Prostate gland (tissue), 2 donors: Measurements from ENCODE around the gene PDE4D. TPM values are rescaled to one million over a fixed set of nuclear protein-coding genes. Genes with fewer than 3 reads are reported as not detected.

ENCODE experiments used
- DNase-seq: peaks from one replicate; pipeline ENCODE4 v3.0.0-alpha.2; 2019; ENCODE audit warnings: low spot score
- H3K27ac ChIP-seq, 2 donors: fragments of 200-600 bp; sonication (generic); 2 replicates each; pipeline ENCODE4 v1.5.1; 2017 to 2019
- H3K27me3 ChIP-seq: fragments of 200-600 bp; sonication (generic); replicated peaks from 2 replicates; pipeline ENCODE4 v1.5.1; 2019; ENCODE audit not compliant: insufficient read depth
- H3K36me3 ChIP-seq, 2 donors: fragments of 200-600 bp; sonication (generic); 1 replicate in 1 of 2; 2 replicates in 1 of 2; pipeline versions ENCODE4 v1.5.1 to v1.8.1; 2017 to 2019
- H3K4me1 ChIP-seq: fragments of 200-600 bp; sonication (generic); replicated peaks from 2 replicates; pipeline ENCODE4 v1.5.1; 2019
- H3K4me3 ChIP-seq, 2 donors: fragments of 200-600 bp; sonication (generic); 2 replicates each; pipeline ENCODE4 v1.5.1; 2017 to 2019
- H3K9me3 ChIP-seq: fragments of 200-600 bp; sonication (generic); 2 replicates; pipeline ENCODE4 v1.5.1; 2017
- CTCF ChIP-seq, 4 experiments: fragments of 200-600 bp in 2 of 4; fragments of 450-650 bp in 2 of 4; sonication (generic) in 2 of 4; IDR thresholded peaks; 1 replicate in 3 of 4; 2 replicates in 1 of 4; pipeline ENCODE4 v1.5.1; 2016 to 2019; ENCODE audit warnings: antibody characterized with exemption in 4 of 4, mild to moderate bottlenecking in 2 of 4, moderate library complexity in 2 of 4
- POLR2A ChIP-seq: fragments of 450-650 bp; IDR thresholded peaks from one replicate; pipeline ENCODE4 v1.6.1; 2016; ENCODE audit warnings: antibody characterized with exemption, mild to moderate bottlenecking
- POLR2AphosphoS5 ChIP-seq: sonication (generic); formaldehyde crosslinking; IDR thresholded peaks from one replicate; pipeline ENCODE4 v1.6.1; 2017; ENCODE audit warnings: antibody characterized with exemption
- WGBS: methylation state at CpG from one replicate; pipeline ENCODE4 v1.1.5; 2018; 5-methylcytosine and 5-hydroxymethylcytosine counted together
- intact Hi-C: fragments of 100-400 bp; cut with DNase I; formaldehyde crosslinking; loops from one replicate; pipeline ENCODE4 v1.14.2; 2022
- total RNA-seq, 2 donors: library from RNA; depleted of rRNA; stranded (reverse); fragments of >200 nt; gene quantifications; one replicate each; pipeline ENCODE4 v1.1.0, GENCODE V29; 2016

PDE4D gene
- total RNA-seq, 2 donors from 2014 or later, result 64.2 to 75.6 TPM

GRCh38 chr5:59003641-59004040 is 889.9 kb downstream of the PDE4D start:
- no peak overlapping the region for H3K27ac ChIP-seq
- WGBS, result 95% methylated on average over 5 of the region's 5 CpGs
- intact Hi-C loops, result loop anchor here (10.0 kb wide), 1 partner anchor 109 kb away; no protein-coding TSS in a partner anchor
- H3K27me3 ChIP-seq, result no peaks in the 10 kb centered on the region
- no peak for DNase-seq
- H3K4me3 ChIP-seq, result no peak overlapping the region
- H3K4me1 ChIP-seq, result no peaks in the 10 kb centered on the region
- TF ChIP-seq CTCF (IDR thresholded peaks at IDR 0.05) (no peak), POLR2A (no peak), POLR2AphosphoS5 (no peak)
- H3K36me3 ChIP-seq, result no peaks in the 10 kb centered on the region
- H3K9me3 ChIP-seq, result no peaks in the 10 kb centered on the region

GRCh38 chr5:59003124-59003523 is 890.4 kb downstream of the PDE4D start:
- DNase-seq, result no peak
- TF ChIP-seq POLR2AphosphoS5 (no peak), POLR2A (no peak), CTCF (IDR thresholded peaks at IDR 0.05) (no peak)
- Histone ChIP-seq H3K4me3 (no peak overlapping the region), H3K27ac (no peak overlapping the region), H3K27me3 (no peaks in the 10 kb centered on the region), H3K36me3 (no peaks in the 10 kb centered on the region), H3K9me3 (no peaks in the 10 kb centered on the region), H3K4me1 (no peaks in the 10 kb centered on the region)
- WGBS, result 88% methylated on average over 4 of the region's 4 CpGs
- intact Hi-C loops, result loop anchor here (10.0 kb wide), 1 partner anchor 108 kb away; no protein-coding TSS in a partner anchor

GRCh38 chr5:59002162-59002825 is 891.2 kb downstream of the PDE4D start:
- WGBS, result 93% methylated on average over 1 of the region's 1 CpG
- no peaks in the 10 kb centered on the region for H3K27me3 ChIP-seq
- intact Hi-C loops, result loop anchor here (10.0 kb wide), 1 partner anchor 107 kb away; no protein-coding TSS in a partner anchor

GRCh38 chr5:59001716-59002115 is 891.8 kb downstream of the PDE4D start:
- no peaks in the 10 kb centered on the region for H3K4me1 ChIP-seq
- H3K36me3 ChIP-seq, result no peaks in the 10 kb centered on the region
- 75% methylated on average over 6 of the region's 6 CpGs for WGBS
- H3K4me3 ChIP-seq, result no peak overlapping the region
- intact Hi-C loops, result loop anchor here (10.0 kb wide), 1 partner anchor 107 kb away; no protein-coding TSS in a partner anchor
- no peak for DNase-seq
- TF ChIP-seq CTCF (IDR thresholded peaks at IDR 0.05) (no peak), POLR2AphosphoS5 (no peak), POLR2A (no peak)
- H3K27ac ChIP-seq, result no peak overlapping the region
- H3K27me3 ChIP-seq, result no peaks in the 10 kb centered on the region
- no peaks in the 10 kb centered on the region for H3K9me3 ChIP-seq

More at GRCh38 chr5:59002162-59002825, 891.2 kb downstream of the PDE4D start:
- H3K36me3 ChIP-seq, result no peaks in the 10 kb centered on the region
- no peak for TF ChIP-seq POLR2AphosphoS5
- no peak for TF ChIP-seq POLR2A
- no peak for TF ChIP-seq CTCF (IDR thresholded peaks at IDR 0.05)
- H3K9me3 ChIP-seq, result no peaks in the 10 kb centered on the region
- H3K4me1 ChIP-seq, result no peaks in the 10 kb centered on the region
- H3K4me3 ChIP-seq, result no peak overlapping the region
- no peak overlapping the region for H3K27ac ChIP-seq
- DNase-seq, result no peak

GRCh38 chr5:59001154-59001553 is 892.4 kb downstream of the PDE4D start:
- no peak for DNase-seq
- intact Hi-C loops, result loop anchor here (10.0 kb wide), 1 partner anchor 106 kb away; no protein-coding TSS in a partner anchor

More at GRCh38 chr5:59001154-59001553, 892.4 kb downstream of the PDE4D start:
- H3K27ac ChIP-seq, result no peak overlapping the region
- H3K9me3 ChIP-seq, result no peaks in the 10 kb centered on the region
- no peak overlapping the region for H3K4me3 ChIP-seq
- no peaks in the 10 kb centered on the region for H3K4me1 ChIP-seq
- TF ChIP-seq POLR2A (no peak), CTCF (IDR thresholded peaks at IDR 0.05) (no peak), POLR2AphosphoS5 (no peak)
- H3K27me3 ChIP-seq, result no peaks in the 10 kb centered on the region
- H3K36me3 ChIP-seq, result no peaks in the 10 kb centered on the region
